Stimulated activated naive CD4-positive, alpha-beta T cell treated with Interleukin-2 at 50 U/mL for 16 hours (primary cell): ENCODE measurements around the gene VOPP1.
"Not testable (repeated sequence)": the region's sequence is repeated elsewhere in the genome, so short reads cannot be mapped to it uniquely, and the experiment has no call there.

Experiments used
- DNase-seq: peaks from one replicate; lab custom pipeline; 2025; lab: John Stamatoyannopoulos, UW

VOPP1 gene

DNA sequence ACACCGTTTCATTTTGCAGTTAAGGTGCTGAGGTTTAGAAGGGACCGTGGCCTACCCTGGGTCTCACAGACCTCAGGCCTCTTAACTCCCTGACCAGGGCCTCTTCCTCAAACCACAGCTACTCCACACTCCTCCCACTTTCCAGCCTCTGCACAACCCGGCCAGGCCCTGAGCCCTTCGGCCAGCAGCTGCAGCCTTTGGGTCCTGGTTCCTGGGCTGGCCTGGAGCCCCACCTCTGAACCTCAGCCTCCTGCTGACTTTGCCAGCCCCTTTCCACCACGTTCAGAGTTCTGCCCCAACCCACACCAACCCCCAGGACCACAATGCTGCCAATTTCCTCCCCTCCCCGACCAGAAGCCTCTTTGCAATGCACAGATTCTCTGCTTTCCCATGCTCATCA, 84.1 kb downstream of the VOPP1 start:
- no peak for DNase-seq

DNA sequence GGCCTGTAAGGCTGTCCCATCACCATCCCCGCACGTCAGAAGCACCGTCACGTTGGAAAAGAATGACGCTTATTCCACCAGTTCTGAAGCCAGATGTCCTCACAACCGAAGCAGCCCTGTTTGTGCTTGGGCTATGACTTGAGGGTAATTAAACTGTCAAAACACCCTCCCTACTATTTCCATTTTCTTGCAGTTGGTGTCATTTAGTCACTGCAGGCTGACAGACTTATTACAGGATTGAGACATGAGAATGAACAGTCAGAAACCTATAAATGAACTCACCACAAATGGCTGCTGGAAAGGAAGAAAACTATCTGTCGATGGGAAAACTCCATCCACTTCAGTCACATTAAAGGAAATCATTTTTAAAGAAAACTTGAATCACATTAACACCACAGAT, 85.3 kb downstream of the VOPP1 start:
- no peak for DNase-seq

DNA sequence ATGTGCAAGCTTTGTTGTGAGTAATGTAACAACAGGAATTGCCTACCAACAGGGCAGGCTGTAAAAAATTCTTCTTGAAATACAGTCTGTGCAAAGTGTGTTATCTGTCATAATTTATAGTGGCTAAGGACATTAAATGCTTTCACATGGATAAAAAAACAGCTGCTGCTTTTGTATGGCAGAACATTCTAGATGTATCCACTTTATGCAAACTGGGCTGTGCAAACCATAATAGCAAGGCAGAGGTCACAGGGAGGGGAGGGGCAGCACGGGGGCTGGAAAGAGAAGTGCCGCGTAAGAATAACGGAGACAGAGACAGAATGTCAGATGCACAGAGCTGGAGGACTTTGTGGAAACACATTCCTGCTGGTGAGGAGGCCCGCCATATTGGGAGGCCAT, 86.1 kb downstream of the VOPP1 start:
- no peak for DNase-seq

- DNase-seq = no peak
These were observed 86.7 kb downstream of the VOPP1 start for GRCh38 chr7:55485501-55486191.

DNA sequence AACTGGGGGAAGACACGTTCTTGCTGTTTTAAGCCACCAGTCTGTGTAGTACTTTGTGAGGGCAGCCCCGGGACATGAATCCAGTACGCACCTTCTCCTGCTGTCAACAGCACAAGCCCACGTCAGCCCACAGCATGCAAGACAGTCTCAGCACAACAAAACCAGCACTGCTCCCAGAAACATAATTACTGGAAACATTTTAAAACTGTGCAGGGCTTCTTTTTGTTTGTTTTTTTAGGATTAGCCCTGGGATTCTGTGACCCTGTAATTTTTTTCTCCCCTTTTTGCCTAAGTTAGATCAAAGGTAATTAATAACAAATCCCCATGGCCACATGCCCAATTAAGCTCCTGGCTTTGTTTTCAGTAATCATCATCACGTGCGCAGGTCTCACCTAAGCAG, 87.5 kb downstream of the VOPP1 start:
- no peak for DNase-seq

- no peak for DNase-seq
These were observed 88.1 kb downstream of the VOPP1 start for GRCh38 chr7:55484241-55484640.

- DNase-seq = no peak
These were observed 89.3 kb downstream of the VOPP1 start for GRCh38 chr7:55483046-55483445.

- no peak for DNase-seq
These were observed 91.1 kb downstream of the VOPP1 start for GRCh38 chr7:55481155-55481554.

DNA sequence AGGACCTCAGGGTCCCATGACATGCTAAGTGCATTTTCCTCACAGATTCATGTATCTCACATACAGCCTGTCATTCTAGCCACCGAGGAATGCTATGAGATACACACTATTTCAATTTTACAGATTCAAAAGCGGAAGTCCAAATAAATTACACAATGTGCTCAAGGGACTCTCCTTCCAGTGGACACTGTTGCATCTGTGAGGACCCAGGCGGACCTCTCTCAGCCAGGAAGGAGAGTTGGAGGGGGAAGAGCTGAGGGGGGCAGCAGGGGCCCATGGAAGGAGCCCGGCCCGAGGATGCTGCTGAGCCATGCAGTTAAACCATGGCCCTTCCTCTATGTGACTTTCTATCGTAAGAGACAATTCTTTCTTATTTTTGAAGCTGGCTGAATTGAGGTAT, 93.6 kb downstream of the VOPP1 start:
- no peak for DNase-seq

DNA sequence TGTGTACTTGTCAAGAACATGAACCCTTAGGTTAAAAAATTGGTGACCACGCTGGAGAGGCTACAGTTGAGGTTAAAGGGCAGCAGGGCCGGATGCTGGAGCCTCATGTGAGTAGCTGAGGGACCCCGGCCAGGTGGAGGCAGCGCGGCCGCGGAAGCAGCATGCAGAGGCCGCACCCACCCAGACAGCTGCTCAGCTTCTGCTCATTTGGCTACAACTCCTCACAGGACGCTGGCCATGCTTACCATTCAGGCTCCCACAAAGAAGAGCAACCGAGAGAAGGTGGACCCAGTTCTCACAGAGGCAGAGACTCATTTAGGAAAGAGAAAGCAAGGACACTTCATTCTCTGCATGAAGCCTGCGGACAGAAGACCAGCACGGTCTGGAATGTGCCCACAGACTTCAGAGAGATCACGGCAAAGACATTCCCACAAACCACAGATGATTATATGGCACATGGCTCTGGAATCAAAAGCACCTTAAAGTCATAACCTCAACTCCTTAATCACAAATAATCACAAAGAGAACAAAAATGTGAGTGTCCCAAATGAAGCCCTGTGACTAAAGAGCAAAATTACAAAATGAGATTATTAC, 94.4 kb downstream of the VOPP1 start:
- no peak for DNase-seq

DNA sequence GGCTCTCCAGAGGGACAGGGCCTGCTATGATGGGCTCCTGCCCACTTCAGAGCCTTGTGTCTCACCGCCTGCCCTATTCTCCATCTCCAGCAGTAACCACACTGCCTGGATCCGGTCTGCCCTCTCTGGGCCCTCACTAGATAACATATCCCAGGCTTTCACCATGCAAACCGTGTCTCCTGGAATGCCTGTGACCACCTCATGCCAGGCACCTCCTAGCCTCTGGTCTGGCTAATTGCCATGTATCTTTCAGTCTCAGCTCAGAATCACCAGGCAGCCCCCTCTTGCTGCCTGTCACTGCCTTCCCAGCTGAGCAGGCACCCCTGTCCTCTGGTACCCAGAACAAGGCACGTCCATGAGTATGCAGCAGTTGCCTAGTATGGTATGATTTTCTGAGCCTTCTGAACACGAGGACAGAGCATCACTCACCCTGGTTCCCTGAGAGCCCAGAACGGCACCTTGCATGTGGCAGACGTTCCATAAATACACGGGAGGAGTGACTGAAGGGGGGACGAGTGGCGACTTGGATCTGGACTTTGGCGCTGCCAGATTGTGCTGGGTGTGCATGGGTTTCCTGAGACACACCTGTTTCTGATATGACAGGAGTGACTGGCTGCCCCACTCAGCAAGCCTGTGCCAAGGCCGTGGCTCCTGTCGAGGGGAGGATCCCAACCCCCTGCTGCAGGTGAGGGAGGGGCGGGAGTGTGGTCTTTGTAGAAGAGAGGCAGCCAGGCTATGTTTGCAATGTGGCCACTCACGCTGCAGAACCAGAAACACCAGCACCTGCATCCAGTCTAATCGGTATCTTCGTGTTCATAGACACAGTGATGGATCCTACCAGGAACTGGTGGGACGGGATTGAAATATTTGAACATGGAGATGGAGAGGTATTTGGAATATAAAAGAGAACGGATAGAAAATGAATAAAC, 95.2 kb downstream of the VOPP1 start:
- no peak for DNase-seq

DNA sequence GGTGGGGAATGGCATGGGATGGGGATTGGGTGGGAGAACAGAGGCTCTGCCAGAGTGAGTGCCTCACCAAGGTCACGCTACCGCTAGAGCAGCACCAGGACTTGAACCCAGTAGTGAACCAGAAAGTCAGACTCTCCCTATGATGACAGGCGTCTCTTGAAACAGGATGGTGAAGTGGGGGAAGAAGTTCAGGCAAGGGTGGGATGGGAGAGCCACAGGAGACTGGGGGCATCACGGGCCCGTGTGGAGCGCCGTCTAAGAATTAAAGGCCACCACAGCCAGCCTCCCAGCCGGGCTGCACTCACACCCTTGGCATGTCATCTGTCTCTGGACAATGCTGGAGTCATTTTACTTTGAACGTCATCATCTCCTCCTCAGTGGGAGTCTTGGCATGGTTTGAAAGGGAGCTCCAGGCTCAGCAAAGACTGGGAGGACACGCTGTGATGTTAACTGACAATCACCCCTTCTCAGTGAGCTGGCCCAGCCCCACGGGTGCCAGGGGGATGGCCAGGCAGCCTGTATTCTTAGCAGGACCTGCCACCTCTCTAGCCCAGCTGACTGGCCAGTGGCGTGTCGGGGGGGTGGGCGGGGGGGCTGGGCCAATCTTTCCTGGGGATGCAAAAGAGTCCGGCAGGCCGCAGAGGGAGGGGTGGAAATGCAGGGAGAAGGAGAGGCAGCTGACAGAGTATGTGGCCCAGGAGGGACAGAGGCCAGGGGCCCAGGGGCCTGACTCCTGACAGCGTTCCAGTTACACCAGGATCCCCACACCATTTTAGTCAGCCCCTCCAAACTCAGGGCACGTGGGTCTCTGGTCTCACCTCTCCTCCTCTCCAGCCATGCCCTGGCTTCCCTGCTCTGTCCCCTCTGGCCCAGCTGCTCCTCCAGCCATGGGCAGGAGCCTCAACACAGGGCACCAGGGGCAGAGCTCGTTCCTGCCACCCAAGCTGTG, 96.2 kb downstream of the VOPP1 start:
- DNase-seq = no peak

DNA sequence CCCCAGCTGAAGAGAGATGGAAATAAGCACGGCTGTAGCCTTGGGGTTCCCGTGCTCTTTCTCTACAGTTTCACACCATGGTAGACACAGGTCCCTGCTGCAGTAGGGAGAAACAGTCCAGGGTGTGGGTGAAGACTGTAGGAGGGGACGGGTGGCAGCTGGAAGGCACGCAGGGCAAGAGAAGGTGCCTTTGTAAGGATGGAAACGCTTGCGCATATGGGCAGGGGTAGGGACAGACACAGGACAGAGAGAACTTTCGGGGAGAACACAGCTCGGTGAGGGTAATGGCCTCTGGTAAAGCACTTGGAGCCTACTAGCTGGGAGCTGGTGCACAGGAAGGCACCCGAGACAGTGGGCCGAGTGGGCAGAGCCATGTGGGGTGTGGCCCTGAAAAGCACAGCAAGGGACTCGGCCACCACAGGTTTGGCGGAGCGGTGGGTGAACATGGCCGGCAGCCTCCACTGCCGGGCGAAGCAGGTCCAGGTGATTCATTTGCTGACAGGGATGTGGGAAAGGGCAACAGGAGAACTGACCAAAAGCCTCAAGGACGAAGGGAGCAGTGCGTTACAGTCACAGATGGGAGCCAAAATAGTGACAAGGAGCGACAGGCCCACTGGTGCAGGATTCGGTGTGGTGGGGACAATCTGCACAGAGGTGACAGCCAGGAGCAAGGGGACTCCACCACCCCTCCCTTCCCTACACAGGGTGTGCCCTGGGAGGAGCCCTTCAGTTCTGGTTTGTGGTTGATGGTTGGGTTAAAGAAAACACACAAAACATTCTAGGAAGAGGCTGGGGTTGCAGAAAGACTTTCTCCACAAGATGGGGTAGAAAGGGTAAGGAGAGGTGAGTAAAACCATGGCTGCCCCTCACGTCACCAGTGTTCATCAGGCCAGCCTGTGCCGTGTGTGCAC, 97.1 kb downstream of the VOPP1 start:
- DNase-seq = no peak

DNA sequence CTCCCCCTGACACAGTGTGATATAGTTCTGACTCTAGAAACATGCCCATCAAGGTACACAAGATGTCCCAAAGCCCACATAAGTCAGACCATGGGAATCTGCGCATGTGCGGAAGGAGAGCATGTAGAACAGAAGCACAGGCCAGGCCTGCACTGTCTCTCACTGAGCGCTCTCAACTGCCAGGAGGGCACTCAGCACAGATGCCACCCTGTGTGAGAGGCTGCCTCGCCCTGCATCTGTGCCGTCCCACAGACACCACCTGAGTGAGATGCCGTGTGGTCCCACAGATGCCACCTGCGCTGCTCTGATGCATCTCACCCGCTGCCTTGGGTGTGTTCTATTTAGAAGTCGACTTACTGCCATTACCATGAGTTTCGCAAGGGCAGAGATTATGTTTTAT, 98.4 kb downstream of the VOPP1 start:
- DNase-seq = no peak

DNA sequence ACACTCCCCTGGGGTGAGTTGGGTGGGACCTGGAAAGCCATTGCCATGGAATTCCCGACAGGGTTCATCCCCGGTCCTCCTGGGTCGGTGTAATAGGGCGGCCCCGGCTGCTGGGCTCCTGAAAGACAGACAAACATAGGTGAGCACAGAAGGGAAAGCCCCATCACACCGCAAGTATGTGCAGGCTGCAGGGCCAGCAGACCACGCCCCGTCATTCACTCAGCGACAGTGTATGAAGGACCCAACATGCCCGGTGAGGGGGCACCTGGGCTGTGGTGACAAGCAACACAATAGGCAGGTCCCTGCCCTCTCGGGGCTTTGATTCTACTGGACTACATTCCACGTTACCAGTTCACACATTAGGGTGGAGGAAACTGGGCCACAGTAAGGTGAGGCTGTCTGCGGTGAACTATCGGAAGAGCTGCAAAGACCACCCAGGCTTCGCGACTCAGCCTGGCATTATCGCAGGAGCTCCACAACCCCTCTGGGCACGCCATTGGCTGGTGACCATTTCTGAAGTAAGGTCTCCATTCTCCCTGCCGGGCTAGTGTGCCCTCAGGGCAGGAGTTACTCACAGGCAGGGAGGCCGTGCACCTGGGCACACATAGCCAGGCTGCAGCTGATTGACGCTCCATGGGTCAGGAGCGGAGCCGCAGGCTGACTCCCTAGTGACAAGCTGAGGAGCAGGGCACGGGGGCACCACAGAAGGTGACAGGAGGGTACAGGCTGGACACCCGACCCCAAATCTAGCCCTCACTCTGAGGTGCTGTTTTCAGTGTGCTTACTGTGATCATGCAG, 99.2 kb downstream of the VOPP1 start:
- DNase-seq = no peak

DNA sequence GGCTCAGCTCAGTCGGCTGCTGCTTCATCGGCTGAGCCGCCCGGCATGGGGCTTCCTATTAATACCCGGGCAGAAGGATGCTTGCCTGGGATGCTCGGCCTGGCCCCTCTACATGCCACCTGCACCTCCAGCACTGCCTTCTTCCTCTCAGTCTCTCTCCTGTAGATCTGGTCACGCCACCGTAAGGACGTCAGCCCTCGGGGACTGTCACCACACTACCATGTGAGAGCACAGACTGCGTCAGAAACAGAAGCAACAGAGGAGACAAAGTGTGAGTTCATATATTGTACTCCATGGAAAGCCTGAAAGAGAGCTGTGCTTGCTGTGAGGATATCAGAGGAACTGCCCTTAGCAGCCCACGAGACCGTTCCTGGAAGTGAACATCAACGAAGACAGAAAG, 99.9 kb downstream of the VOPP1 start:
- DNase-seq = not testable (repeated sequence)

DNA sequence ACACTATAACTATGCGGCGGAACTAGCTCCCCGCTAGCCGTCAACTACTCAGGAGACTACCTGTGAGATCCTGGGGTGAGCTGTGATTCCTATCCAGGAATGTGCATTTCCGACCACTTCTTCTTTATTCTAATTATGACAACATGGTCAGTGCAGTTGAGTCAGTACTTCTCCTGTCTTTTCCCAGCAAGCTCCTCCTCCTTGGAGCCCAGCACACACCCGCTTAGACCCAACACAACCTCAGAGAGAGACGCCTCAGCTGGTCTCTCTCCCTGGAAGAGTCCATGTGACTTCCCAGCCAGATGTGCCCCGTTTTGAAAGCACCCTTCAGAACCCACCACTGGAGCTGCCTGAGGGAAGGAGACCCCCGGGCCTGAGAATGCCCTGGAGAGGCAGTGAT, 100.7 kb downstream of the VOPP1 start:
- not testable (repeated sequence) for DNase-seq

GRCh38 chr7:55470261-55470660, 102.0 kb downstream of the VOPP1 start:
- no peak for DNase-seq

- DNase-seq = no peak
These were observed 102.6 kb downstream of the VOPP1 start for GRCh38 chr7:55469721-55470120.

- DNase-seq = no peak
These were observed 103.0 kb downstream of the VOPP1 start for GRCh38 chr7:55469271-55469681.
